GM19043 (cell line): ENCODE measurements around the gene EQTN.

Experiments used
- ATAC-seq: cut with Tn5 transposase; IDR thresholded peaks from one replicate; pipeline ENCODE4 v1.9.1; 2021; ENCODE audit warnings: low read depth; ENCODE audit not compliant: unreplicated experiment

Gene EQTN

DNA sequence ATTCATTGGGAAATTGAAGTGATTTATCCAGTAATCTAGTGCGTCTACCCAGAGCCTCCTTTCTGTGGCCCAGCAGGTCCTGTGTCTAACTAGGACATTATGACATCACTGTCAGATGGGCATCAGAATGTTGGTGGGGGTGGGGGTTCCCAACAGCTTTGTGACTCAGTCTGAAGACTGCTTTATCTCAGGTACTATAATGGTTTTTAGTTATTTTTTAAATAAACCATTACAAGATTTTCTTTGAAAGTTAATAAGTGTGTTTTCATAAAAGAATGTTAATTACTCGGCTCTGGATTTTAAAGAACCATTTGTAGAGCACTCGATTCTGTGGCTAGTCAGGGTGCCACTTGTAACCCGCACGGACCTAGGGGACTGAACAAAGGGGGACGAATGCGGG is at the start of gene EQTN:
EQTN (minus strand) TSS at position 101 of the 400 bp plus-strand sequence; CDS start at position 6, 95 bp downstream.
- ATAC-seq = no peak

DNA sequence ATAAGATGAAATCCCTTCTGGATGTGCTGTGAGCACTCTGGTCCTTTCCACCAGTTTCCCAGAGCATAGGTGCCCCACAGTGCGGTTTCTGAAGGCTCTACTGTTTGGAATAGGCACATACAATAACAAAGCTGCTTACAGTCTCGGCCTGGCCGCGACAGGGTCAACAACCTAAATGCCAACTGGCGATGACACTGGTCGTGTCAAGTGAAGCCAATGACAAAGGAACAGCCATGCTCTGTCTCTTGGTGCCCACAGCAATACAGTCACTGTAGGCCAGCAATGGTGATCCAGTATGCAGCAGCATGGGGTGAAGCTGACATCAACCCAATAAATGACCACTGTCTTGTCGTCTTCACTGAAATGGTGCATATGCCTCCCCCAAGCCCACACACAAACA is 47.8 kb upstream of the EQTN start:
- no peak for ATAC-seq

- no peak for ATAC-seq
Measured at GRCh38 chr9:27341545-27342294, 44.8 kb upstream of the EQTN start.

GRCh38 chr9:27340961-27341511 is 44.1 kb upstream of the EQTN start:
- no peak for ATAC-seq

DNA sequence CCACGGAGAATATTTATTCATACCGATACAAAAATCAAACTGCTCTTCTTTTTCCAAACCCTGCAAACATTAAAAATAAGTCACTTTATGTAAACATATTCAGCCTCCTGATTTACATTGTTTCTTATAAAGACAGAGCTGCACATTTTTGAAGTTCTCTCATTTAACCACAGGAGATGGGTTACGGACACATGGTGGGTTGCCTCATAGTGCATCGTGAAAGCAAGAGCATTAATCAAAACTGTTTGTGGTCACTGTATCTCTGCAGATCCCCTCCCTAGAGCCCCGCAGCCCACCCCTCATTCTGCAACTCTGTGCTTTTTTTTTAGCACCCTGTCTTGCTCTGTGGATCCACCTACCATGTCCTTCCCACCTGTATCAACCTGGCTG is 43.3 kb upstream of the EQTN start:
- ATAC-seq = no peak

GRCh38 chr9:27339661-27340284 is 42.8 kb upstream of the EQTN start:
- ATAC-seq = no peak

- ATAC-seq = no peak
Measured at GRCh38 chr9:27338527-27338903, 41.6 kb upstream of the EQTN start.

GRCh38 chr9:27337833-27338526 is 41.0 kb upstream of the EQTN start:
- ATAC-seq = no peak

DNA sequence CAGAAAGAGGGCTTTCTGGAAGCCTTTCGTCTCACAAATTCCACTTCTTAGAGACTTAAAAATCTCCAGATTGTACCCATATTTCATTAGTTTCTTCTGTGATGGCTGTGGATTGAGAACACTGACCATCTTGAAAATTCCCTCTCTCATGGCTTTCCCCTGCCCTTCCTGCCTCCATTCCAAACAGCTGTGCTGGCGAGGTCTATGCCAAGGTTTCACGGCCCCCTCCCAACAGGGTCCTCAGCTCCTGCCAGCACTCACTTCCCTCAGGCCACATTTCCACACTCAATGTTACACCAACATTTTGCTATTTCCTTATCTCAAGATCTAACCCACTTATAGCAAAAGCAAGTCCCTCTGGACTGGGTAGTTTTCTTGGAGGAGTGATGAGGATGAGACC is 40.3 kb upstream of the EQTN start:
- ATAC-seq = no peak

DNA sequence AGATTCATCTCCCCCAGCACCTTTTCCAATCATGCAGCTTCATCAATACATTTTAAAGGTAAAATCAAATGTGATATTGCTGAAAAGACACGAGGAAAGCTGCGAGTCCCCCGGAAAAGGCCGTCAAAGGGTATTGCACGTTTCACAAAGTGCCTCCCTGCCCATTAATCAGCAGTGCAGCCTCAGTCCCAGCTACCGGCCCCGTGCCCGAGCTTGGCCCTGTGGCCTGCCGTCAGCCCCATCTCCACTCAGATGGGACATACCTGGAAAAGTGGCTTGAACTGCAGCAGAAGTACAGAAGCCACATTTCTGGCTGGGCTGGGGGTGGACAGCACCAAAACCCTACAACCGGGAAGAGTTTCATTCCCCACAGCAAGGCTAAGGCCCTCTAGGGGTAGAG is 39.9 kb upstream of the EQTN start:
- no peak for ATAC-seq

DNA sequence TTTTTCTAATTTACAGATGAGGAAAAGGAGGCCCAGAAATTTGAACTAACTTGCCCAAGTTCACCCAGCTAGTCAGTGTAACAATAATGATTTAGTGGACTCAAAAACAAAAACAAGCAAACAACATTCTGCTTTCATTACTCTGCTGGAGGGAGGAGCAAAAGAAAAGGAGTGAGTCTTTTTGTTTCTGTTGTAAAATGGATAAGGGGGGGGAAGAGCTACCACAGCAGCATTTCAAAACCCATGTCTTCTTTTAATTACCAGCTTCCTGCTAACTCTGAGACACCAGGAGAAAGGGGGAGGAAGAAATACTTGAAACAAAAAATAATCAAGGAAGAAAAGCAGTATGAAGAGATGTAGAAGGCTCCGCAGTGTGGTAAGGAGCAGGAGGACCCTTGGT is 39.2 kb upstream of the EQTN start:
- ATAC-seq = no peak

- ATAC-seq = no peak
Measured at GRCh38 chr9:27335075-27335474, 38.1 kb upstream of the EQTN start.

DNA sequence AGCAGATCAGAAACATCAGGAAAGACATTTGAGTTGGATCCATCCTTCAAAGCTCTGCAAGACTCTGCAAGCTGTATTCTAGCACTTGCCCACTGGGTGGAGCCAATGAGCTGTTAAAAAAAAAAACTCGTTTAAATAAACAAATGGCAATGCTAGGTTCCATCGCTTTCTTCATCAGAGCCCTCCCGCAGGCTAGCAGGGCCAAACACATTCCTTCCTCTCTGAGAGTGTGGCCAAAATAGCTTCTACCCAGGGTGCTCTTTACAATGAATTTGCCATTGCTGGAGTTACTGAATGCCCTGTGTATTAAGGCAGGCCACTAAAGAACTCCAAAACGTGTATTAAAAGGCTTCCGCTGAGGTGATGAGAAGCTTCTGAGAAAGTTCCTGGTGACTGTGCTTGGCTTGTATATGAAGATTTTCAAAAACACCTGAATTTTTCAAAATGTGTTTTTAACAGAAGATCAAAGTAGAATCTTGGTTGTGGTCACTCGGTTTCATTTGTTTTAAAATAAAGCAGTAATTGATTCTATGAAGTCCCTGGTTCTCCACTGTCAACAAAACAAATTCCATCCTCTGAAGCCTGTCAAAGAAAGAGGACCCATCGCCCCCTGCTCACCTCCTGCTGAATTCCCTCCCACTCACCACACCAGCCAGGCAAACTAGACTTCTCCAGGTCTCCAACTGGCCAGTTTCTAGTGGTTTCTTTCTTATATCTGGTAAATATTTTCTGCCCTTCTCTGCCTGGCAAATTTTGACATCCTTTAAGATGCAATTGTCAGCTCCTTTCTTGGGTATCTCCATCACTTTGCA is 36.5 kb upstream of the EQTN start:
- peak; percentile 80 for ATAC-seq

DNA sequence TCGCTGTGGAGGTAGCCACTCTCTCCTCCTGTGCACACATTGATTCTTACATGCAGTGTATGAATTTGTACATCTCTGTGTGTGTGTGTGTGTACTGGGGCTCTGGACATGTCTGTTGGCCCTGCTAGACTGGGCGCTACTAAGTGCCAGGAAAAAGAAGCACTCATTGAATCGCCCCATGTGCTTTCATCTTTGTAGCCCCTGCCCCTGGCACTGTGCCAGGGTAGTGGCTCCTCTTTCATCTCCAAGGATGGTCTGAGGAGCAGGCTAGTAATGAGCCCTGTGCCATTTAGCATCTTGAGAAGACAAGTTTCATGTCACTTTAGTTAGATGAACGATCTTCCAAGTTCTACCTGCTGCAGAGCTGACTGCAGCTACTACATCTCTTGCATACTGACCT is 34.4 kb upstream of the EQTN start:
- ATAC-seq = no peak

- ATAC-seq = no peak
Measured at GRCh38 chr9:27329291-27329690, 32.3 kb upstream of the EQTN start.

- no peak for ATAC-seq
Measured at GRCh38 chr9:27328483-27328882, 31.5 kb upstream of the EQTN start.

GRCh38 chr9:27311184-27311583 is 14.2 kb upstream of the EQTN start:
- no peak for ATAC-seq

GRCh38 chr9:27310582-27310981 is 13.6 kb upstream of the EQTN start:
- ATAC-seq = no peak

GRCh38 chr9:27308691-27309390 is 11.9 kb upstream of the EQTN start:
- no peak for ATAC-seq

DNA sequence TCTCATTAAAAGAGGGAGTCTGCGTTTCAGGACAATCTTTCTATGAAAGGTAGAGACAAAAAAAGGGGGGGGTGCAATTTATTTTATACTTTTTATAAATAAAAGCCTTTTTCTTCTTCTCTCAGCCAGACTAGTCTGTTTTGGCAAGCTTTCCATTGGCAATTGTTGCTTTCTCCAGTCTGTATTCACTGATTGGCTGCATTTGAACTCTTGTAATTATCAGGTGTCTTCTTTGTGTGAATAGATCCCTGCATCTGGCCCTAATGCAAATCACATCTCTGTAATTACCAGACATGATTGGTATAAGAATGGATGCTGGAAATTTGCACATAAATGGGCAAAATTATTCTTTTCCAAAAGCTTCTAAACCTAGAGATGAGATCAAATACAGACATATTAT is 7.6 kb upstream of the EQTN start:
- no peak for ATAC-seq
